Trophoblast cell (in vitro differentiated cells and primary cell): Measurements from ENCODE around the gene CIT.
A peak's percentile ranks its signal among the peaks of the same experiment; 100 is the strongest.

Experiments used
- DNase-seq, 2 donors: peaks; one replicate each; pipeline ENCODE4 v3.0.0-alpha.2; 2016
- H2AFZ ChIP-seq: 2 replicates; pipeline ENCODE4 v1.6.1; 2013; ENCODE audit warnings: low read length, moderate library complexity, mild to moderate bottlenecking; ENCODE audit not compliant: insufficient read depth, poor library complexity
- H2AK5ac ChIP-seq: 2 replicates; pipeline ENCODE4 v1.6.1; 2013; ENCODE audit warnings: mild to moderate bottlenecking, low read length
- H2BK120ac ChIP-seq: 2 replicates; pipeline ENCODE4 v1.6.1; 2013; ENCODE audit warnings: low read length, mild to moderate bottlenecking, moderate library complexity; ENCODE audit not compliant: insufficient read depth, poor library complexity
- H2BK12ac ChIP-seq: 2 replicates; pipeline ENCODE4 v1.6.1; 2013; ENCODE audit warnings: mild to moderate bottlenecking, low read length, moderate library complexity
- H2BK5ac ChIP-seq: 2 replicates; pipeline ENCODE4 v1.6.1; 2013; ENCODE audit warnings: low read length, low read depth, moderate library complexity, mild to moderate bottlenecking; ENCODE audit not compliant: poor library complexity
- H3K14ac ChIP-seq: 2 replicates; pipeline ENCODE4 v1.6.1; 2013; ENCODE audit warnings: mild to moderate bottlenecking, low read length
- H3K18ac ChIP-seq: 2 replicates; pipeline ENCODE4 v1.6.1; 2013; ENCODE audit warnings: mild to moderate bottlenecking, low read length
- H3K23ac ChIP-seq: 2 replicates; pipeline ENCODE4 v1.6.1; 2013; ENCODE audit warnings: low read length
- H3K27ac ChIP-seq: 2 replicates; pipeline ENCODE4 v1.5.1; 2013; ENCODE audit warnings: low read depth, mild to moderate bottlenecking, inconsistent platforms, low read length, moderate library complexity
- H3K27me3 ChIP-seq: 2 replicates; pipeline ENCODE4 v1.6.1; 2013; ENCODE audit warnings: inconsistent platforms, mild to moderate bottlenecking, low read length, moderate library complexity; ENCODE audit not compliant: insufficient read depth
- H3K36me3 ChIP-seq, 2 experiments: 1 replicate in 1 of 2; 2 replicates in 1 of 2; pipeline ENCODE4 v1.6.1; 2013; ENCODE audit warnings: low read length in 2 of 2, mild to moderate bottlenecking in 2 of 2, moderate library complexity in 1 of 2; ENCODE audit not compliant: insufficient read depth in 2 of 2, control insufficient read depth in 1 of 2
- H3K4ac ChIP-seq: 2 replicates; pipeline ENCODE4 v1.6.1; 2013; ENCODE audit warnings: low read depth, mild to moderate bottlenecking, low read length, moderate library complexity
- H3K4me1 ChIP-seq, 2 experiments: 1 replicate in 1 of 2; 2 replicates in 1 of 2; pipeline ENCODE4 v1.6.1; 2013; ENCODE audit warnings: low read length in 2 of 2, mild to moderate bottlenecking in 2 of 2, moderate library complexity in 1 of 2; ENCODE audit not compliant: insufficient read depth in 2 of 2, control insufficient read depth in 1 of 2
- H3K4me2 ChIP-seq: 2 replicates; pipeline ENCODE4 v1.6.1; 2013; ENCODE audit warnings: inconsistent platforms, mild to moderate bottlenecking, low read length, moderate library complexity
- H3K4me3 ChIP-seq: 2 replicates; pipeline ENCODE4 v1.5.1; 2013; ENCODE audit warnings: mild to moderate bottlenecking, low read depth, low read length, inconsistent platforms
- H3K79me1 ChIP-seq: one replicate; pipeline ENCODE4 v1.6.1; 2013; ENCODE audit warnings: low read length
- H3K79me2 ChIP-seq: 2 replicates; pipeline ENCODE4 v1.6.1; 2013; ENCODE audit warnings: low read length, mild to moderate bottlenecking; ENCODE audit not compliant: control insufficient read depth, insufficient read depth, poor library complexity
- H3K9ac ChIP-seq: 2 replicates; pipeline ENCODE4 v1.6.1; 2013; ENCODE audit warnings: mild to moderate bottlenecking, low read length
- H3K9me3 ChIP-seq: 2 replicates; pipeline ENCODE4 v1.6.1; 2013; ENCODE audit warnings: low read depth, mild to moderate bottlenecking, control low read depth, inconsistent platforms, low read length; ENCODE audit not compliant: insufficient read depth
- H4K12ac ChIP-seq: 2 replicates; pipeline ENCODE4 v1.6.1; 2013; ENCODE audit warnings: low read depth, mild to moderate bottlenecking, low read length, moderate library complexity
- H4K8ac ChIP-seq: 2 replicates; pipeline ENCODE4 v1.6.1; 2013; ENCODE audit warnings: low read depth, mild to moderate bottlenecking, low read length, moderate library complexity
- H4K91ac ChIP-seq: one replicate; pipeline ENCODE4 v1.6.1; 2013; ENCODE audit warnings: low read depth, mild to moderate bottlenecking, low read length, moderate library complexity
- WGBS: extraction: QIAGEN DNeasy Blood & Tissue Kit; methylation state at CpG from one replicate; pipeline ENCODE4 v1.1.7; 2013; ENCODE audit warnings: missing lambda C conversion rate; ENCODE audit not compliant: insufficient read length, insufficient coverage; ENCODE audit errors: extremely low coverage; 5-methylcytosine and 5-hydroxymethylcytosine counted together

CIT gene

GRCh38 chr12:119910586-119910985 lies 33.5 kb upstream of the CIT start:
- no peak overlapping the region for H2BK5ac ChIP-seq
- no peak overlapping the region for H2BK12ac ChIP-seq
- H3K9me3 ChIP-seq = no peaks in the 10 kb centered on the region
- H3K23ac ChIP-seq = no peak overlapping the region
- no peak overlapping the region for H3K27ac ChIP-seq
- H3K36me3 ChIP-seq = no peaks in the 10 kb centered on the region
- H4K12ac ChIP-seq = no peak overlapping the region
- no CpG with 5 or more reads among the region's 4 CpGs for WGBS
- no peak for DNase-seq
- H2AFZ ChIP-seq = no peak overlapping the region
- no peak overlapping the region for H3K4ac ChIP-seq
- H4K91ac ChIP-seq = no peak overlapping the region
- H3K4me1 ChIP-seq = peaks cover 0 to 2% of the 10 kb centered on the region in 2 experiments
- H3K14ac ChIP-seq = no peak overlapping the region
- H2BK120ac ChIP-seq = no peak overlapping the region
- no peaks in the 10 kb centered on the region for H3K79me2 ChIP-seq
- no peaks in the 10 kb centered on the region for H3K27me3 ChIP-seq
- no peak overlapping the region for H3K18ac ChIP-seq
- no peaks in the 10 kb centered on the region for H3K79me1 ChIP-seq
- H3K4me3 ChIP-seq = no peak overlapping the region
- no peak overlapping the region for H3K9ac ChIP-seq
- no peak overlapping the region for H3K4me2 ChIP-seq
- H2AK5ac ChIP-seq = no peak overlapping the region
- no peak overlapping the region for H4K8ac ChIP-seq

- Histone ChIP-seq H3K27ac (no peak overlapping the region), H3K79me2 (no peaks in the 10 kb centered on the region), H4K8ac (no peak overlapping the region), H3K4me2 (no peak overlapping the region), H2AFZ (no peak overlapping the region), H2BK5ac (no peak overlapping the region), H3K79me1 (no peaks in the 10 kb centered on the region), H3K36me3 (no peaks in the 10 kb centered on the region), H3K4ac (no peak overlapping the region), H3K9me3 (peaks cover 2% of the 10 kb centered on the region), H4K91ac (no peak overlapping the region), H3K18ac (no peak overlapping the region), H4K12ac (no peak overlapping the region), H3K23ac (no peak overlapping the region), H2BK120ac (no peak overlapping the region), H3K14ac (no peak overlapping the region), H3K4me3 (no peak overlapping the region), H3K4me1 (no peaks in the 10 kb centered on the region), H3K27me3 (no peaks in the 10 kb centered on the region), H2BK12ac (no peak overlapping the region), H2AK5ac (no peak overlapping the region), H3K9ac (no peak overlapping the region)
- DNase-seq = peak; percentile 74 to 84
- no CpG with 5 or more reads among the region's 5 CpGs for WGBS
These were observed 25.0 kb upstream of the CIT start for GRCh38 chr12:119902084-119902509.

- no peak overlapping the region for H3K27ac ChIP-seq
- no peak overlapping the region for H4K91ac ChIP-seq
- WGBS = 100% methylated on average over 1 of the region's 2 CpGs
These were observed 24.6 kb upstream of the CIT start for GRCh38 chr12:119901670-119902069.

GRCh38 chr12:119894916-119895315 lies 17.8 kb upstream of the CIT start:
- whole genome bisulfite sequencing = no CpG with 5 or more reads among the region's 1 CpG
- Histone ChIP-seq H2BK12ac (no peak overlapping the region), H3K18ac (no peak overlapping the region), H3K14ac (no peak overlapping the region), H2AFZ (no peak overlapping the region), H3K4ac (no peak overlapping the region), H3K9me3 (no peaks in the 10 kb centered on the region), H4K8ac (no peak overlapping the region), H2BK5ac (no peak overlapping the region), H3K9ac (no peak overlapping the region), H3K79me2 (no peaks in the 10 kb centered on the region), H3K23ac (no peak overlapping the region), H3K4me2 (no peak overlapping the region), H3K27me3 (no peaks in the 10 kb centered on the region), H3K79me1 (no peaks in the 10 kb centered on the region), H4K12ac (no peak overlapping the region), H2AK5ac (no peak overlapping the region), H3K4me1 (no peaks in the 10 kb centered on the region), H3K27ac (no peak overlapping the region), H3K36me3 (no peaks in the 10 kb centered on the region), H4K91ac (no peak overlapping the region), H2BK120ac (no peak overlapping the region), H3K4me3 (no peak overlapping the region)
- DNase-seq = no peak

More at GRCh38 chr12:119901670-119902069, 24.6 kb upstream of the CIT start:
- no peak for DNase-seq
- Histone ChIP-seq H3K23ac (no peak overlapping the region), H3K4me3 (no peak overlapping the region), H2BK12ac (no peak overlapping the region), H2BK120ac (no peak overlapping the region), H3K36me3 (no peaks in the 10 kb centered on the region), H2AK5ac (no peak overlapping the region), H4K8ac (no peak overlapping the region), H3K4ac (no peak overlapping the region), H3K4me1 (no peaks in the 10 kb centered on the region), H3K14ac (no peak overlapping the region), H2AFZ (no peak overlapping the region), H2BK5ac (no peak overlapping the region), H3K18ac (no peak overlapping the region), H3K9ac (no peak overlapping the region), H3K4me2 (no peak overlapping the region), H3K27me3 (no peaks in the 10 kb centered on the region), H3K79me2 (no peaks in the 10 kb centered on the region), H3K79me1 (no peaks in the 10 kb centered on the region), H3K9me3 (peaks cover 2% of the 10 kb centered on the region), H4K12ac (no peak overlapping the region)
